K562 (cell line): ENCODE results near the gene HAPSTR1. TPM values are rescaled to one million over a fixed set of nuclear protein-coding genes. Genes with fewer than 3 reads are reported as not detected.

Experiments
- ATF3 ChIP-seq, 2 experiments: fragments of 450-650 bp in 1 of 2; sonication (generic) in 1 of 2; formaldehyde crosslinking in 1 of 2; IDR thresholded peaks in 1 of 2; conservative IDR thresholded peaks in 1 of 2; 2 replicates each; pipeline versions ENCODE4 v1.6.1 to v1.8.1; 2016 to 2023; ENCODE audit warnings: mild to moderate bottlenecking in 2 of 2, moderate library complexity in 2 of 2, inconsistent platforms in 1 of 2, missing genetic modification reagents in 1 of 2
- DMBX1 ChIP-seq: fragments of 250-450 bp; sonication (Bioruptor Pico); IDR thresholded peaks from 2 replicates; pipeline ENCODE4 v1.8.0; 2022; ENCODE audit warnings: inconsistent platforms, mild to moderate bottlenecking, moderate library complexity, borderline replicate concordance
- EGR1 ChIP-seq: fragments of 450-650 bp; conservative IDR thresholded peaks from 2 replicates; pipeline ENCODE4 v1.6.1; 2017; ENCODE audit warnings: mild to moderate bottlenecking
- ESRRA ChIP-seq: fragments of 450-650 bp; IDR thresholded peaks from 2 replicates; pipeline ENCODE4 v1.6.1; 2014; ENCODE audit warnings: low read depth, mild to moderate bottlenecking, moderate library complexity, borderline replicate concordance
- HBP1 ChIP-seq: fragments of 450-650 bp; formaldehyde crosslinking; IDR thresholded peaks from 2 replicates; pipeline ENCODE4 v1.4.0; 2022; ENCODE audit warnings: missing genetic modification characterization
- HDAC3 ChIP-seq: fragments of 450-650 bp; IDR thresholded peaks from 2 replicates; pipeline ENCODE4 v1.6.1; 2018; ENCODE audit warnings: borderline replicate concordance, mild to moderate bottlenecking, moderate library complexity; ENCODE audit not compliant: partially characterized antibody
- HES1 ChIP-seq: fragments of 450-650 bp; IDR thresholded peaks from 2 replicates; pipeline ENCODE4 v1.6.1; 2016; ENCODE audit warnings: low read depth, mild to moderate bottlenecking, moderate library complexity
- HIVEP1 ChIP-seq: fragments of 250-450 bp; sonication (Bioruptor Pico); IDR thresholded peaks from 2 replicates; pipeline ENCODE4 v1.4.0; 2020; ENCODE audit warnings: mild to moderate bottlenecking
- IRF9 ChIP-seq: fragments of 450-650 bp; IDR thresholded peaks from 2 replicates; pipeline ENCODE4 v1.6.1; 2016; ENCODE audit warnings: missing biosample characterization, missing genetic modification characterization
- MAFF ChIP-seq: IDR thresholded peaks from 2 replicates; pipeline ENCODE4 v1.6.1; 2012; ENCODE audit warnings: low read length, improper control_type of control experiment
- MITF ChIP-seq: IDR thresholded peaks from 2 replicates; pipeline ENCODE4 v1.6.1; 2014; ENCODE audit warnings: antibody characterized with exemption
- MXI1 ChIP-seq: IDR thresholded peaks from 2 replicates; pipeline ENCODE4 v1.6.1; 2011; ENCODE audit warnings: low read depth, mild to moderate bottlenecking, improper control_type of control experiment, low read length
- RBM25 ChIP-seq: fragments of 200-400 bp; formaldehyde crosslinking; IDR thresholded peaks from 2 replicates; pipeline ENCODE4 v1.6.1; 2018; ENCODE audit warnings: low read length, low read depth, moderate library complexity; ENCODE audit not compliant: severe bottlenecking
- RCOR1 ChIP-seq, 2 experiments: IDR thresholded peaks; 2 replicates each; pipeline ENCODE4 v1.6.1; 2012; ENCODE audit warnings: low read depth in 2 of 2, low read length in 2 of 2, borderline replicate concordance in 1 of 2, improper control_type of control experiment in 1 of 2
- SMARCA5 ChIP-seq: fragments of 450-650 bp; IDR thresholded peaks from 2 replicates; pipeline ENCODE4 v1.6.1; 2016
- SMARCC2 ChIP-seq: fragments of 450-650 bp; IDR thresholded peaks from 2 replicates; pipeline ENCODE4 v1.6.1; 2017; ENCODE audit warnings: antibody characterized with exemption, moderate library complexity, mild to moderate bottlenecking, low read depth
- TBP ChIP-seq: optimal IDR thresholded peaks from 2 replicates; pipeline ENCODE3; 2011; ENCODE audit warnings: low read depth, low read length, improper control_type of control experiment
- TEAD2 ChIP-seq: fragments of 450-650 bp; IDR thresholded peaks from 2 replicates; pipeline ENCODE4 v1.6.1; 2016; ENCODE audit warnings: missing genetic modification characterization, control low read depth, missing compliant biosample characterization
- ZFP36 ChIP-seq: fragments of 150-350 bp; IDR thresholded peaks from 2 replicates; pipeline ENCODE4 v1.6.1; 2018; ENCODE audit warnings: low read length, low read depth; ENCODE audit not compliant: partially characterized antibody
- ZKSCAN3 ChIP-seq: fragments of 250-450 bp; sonication (Bioruptor Pico); IDR thresholded peaks from 2 replicates; pipeline ENCODE4 v1.4.0; 2020
- ZNF184 ChIP-seq: sonication (generic); formaldehyde crosslinking; IDR thresholded peaks from 2 replicates; pipeline ENCODE4 v1.5.0; 2020; ENCODE audit warnings: missing genetic modification reagents
- ZNF57 ChIP-seq: fragments of 450-650 bp; formaldehyde crosslinking; IDR thresholded peaks from 2 replicates; pipeline ENCODE4 v1.4.0; 2020; ENCODE audit warnings: mild to moderate bottlenecking, moderate library complexity
- ZNF766 ChIP-seq: fragments of 200-800 bp; sonication (Bioruptor generic); conservative IDR thresholded peaks from 2 replicates; pipeline ENCODE4 v1.6.1; 2016; ENCODE audit warnings: missing genetic modification characterization, missing compliant biosample characterization
- polyA plus RNA-seq, 8 experiments: library from polyadenylated mRNA; depleted of rRNA in 4 of 8; stranded (reverse) in 5 of 8; unstranded in 3 of 8; fragments of >200 nt; fragmentation: Nextera tagmentation in 2 of 8; fragmentation: Illumina TruSeq in 1 of 8; extraction: Ambion mirVana in 2 of 8; extraction: Trizol in 1 of 8; gene quantifications; 2 replicates each; pipeline versions ENCODE4 v1.2.1 to v1.2.3, GENCODE V29; 2011 to 2014; ENCODE audit warnings: inconsistent platforms in 1 of 8, missing spikeins in 1 of 8
- total RNA-seq, 7 experiments: library from RNA; depleted of rRNA in 6 of 7; stranded (reverse); fragments of >200 nt in 6 of 7; fragmentation: Illumina TruSeq in 2 of 7; extraction: Trizol in 2 of 7; gene quantifications; 2 replicates each; pipeline versions ENCODE4 v1.2.1 to v1.2.3, GENCODE V29; 2011 to 2021; ENCODE audit warnings: low replicate concordance in 1 of 7

Gene HAPSTR1
- total and polyA plus RNA-seq, 9 of the 15 experiments (the other 6 are each of a cell fraction or from before 2014, with no cell fraction given), result 10.8 to 67.9 (median 36.5) TPM

GRCh38 chr16:9128346-9129342, 37.2 kb downstream of the HAPSTR1 start (continued):
- TF ChIP-seq ATF3 (IDR thresholded peaks at IDR 0.05) (no peak), ATF3 (CRISPR knock-in tag; conservative IDR thresholded peaks at IDR 0.05) (no peak), ZNF57 (CRISPR knock-in tag) (no peak), HIVEP1 (CRISPR knock-in tag) (no peak), IRF9 (tag) (no peak), ZNF184 (CRISPR knock-in tag) (no peak), TEAD2 (no peak), SMARCC2 (no peak), HES1 (no peak), HDAC3 (no peak), ZKSCAN3 (CRISPR knock-in tag) (no peak), MXI1 (no peak), DMBX1 (CRISPR knock-in tag) (no peak), ESRRA (no peak), SMARCA5 (peak; percentile 75), HBP1 (CRISPR knock-in tag) (no peak), EGR1 (no peak), MAFF (no peak), RCOR1 (IDR thresholded peaks at IDR 0.05; ENCODE audit: borderline replicate concordance in 1 of 2, low read depth in 2 of 2, low read length in 2 of 2) (0 out of 4 replicates have a peak, but pooled peaks of 1 of the 2 experiments have one; percentile 11), ZFP36 (peak; percentile 19), TBP (no peak), ZNF766 (CRISPR knock-in tag) (no peak), MITF (no peak), RBM25 (peak; percentile 90)
